ENCODE data around the gene PHACTR1. TPM values are rescaled to one million over a fixed set of nuclear protein-coding genes. Genes with fewer than 3 reads are reported as not detected.
A peak's percentile ranks its signal among the peaks of the same experiment; 100 is the strongest.

The PHACTR1 gene
- total RNA-seq, 1 donor from 2014 or later, result 8.5 TPM

DNA sequence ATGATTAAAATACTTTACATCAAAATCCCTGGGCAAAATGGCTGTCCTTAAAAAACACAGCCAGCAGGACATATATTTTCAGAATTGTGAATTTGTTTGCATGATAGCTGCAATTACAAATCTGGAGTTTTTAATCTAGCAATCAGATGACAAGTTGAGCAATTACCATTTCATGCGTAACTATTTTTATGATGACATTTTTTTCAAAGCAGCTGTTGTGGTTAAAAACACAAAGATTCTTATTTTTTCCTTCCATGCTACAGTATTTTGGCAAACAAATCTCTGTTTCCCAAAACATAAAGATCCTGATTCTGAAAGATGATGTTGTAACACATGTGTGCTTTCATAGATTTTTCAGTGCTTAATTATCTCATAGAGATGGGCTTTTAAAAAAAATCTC is 90.2 kb downstream of the PHACTR1 start:
- DNase-seq (ENCODE audit: low read depth) (no peak), FAIRE-seq (no peak)
- H3K36me3 Mint-ChIP-seq (ENCODE audit: low read depth, unreplicated experiment), result no peaks in the 10 kb centered on the region
- H3K4me3 ChIP-seq (ENCODE audit: insufficient read depth, low read depth, low read length), result no peak overlapping the region
- no peaks in the 10 kb centered on the region for H3K9me3 Mint-ChIP-seq (ENCODE audit: unreplicated experiment)
- H3K36me3 ChIP-seq (ENCODE audit: insufficient read depth, low read length), result no peaks in the 10 kb centered on the region
- H4K20me1 ChIP-seq (ENCODE audit: insufficient read depth, low read length), result no peaks in the 10 kb centered on the region
- no peak overlapping the region for H3K27ac Mint-ChIP-seq (ENCODE audit: unreplicated experiment)
- no peaks in the 10 kb centered on the region for H3K79me2 ChIP-seq (ENCODE audit: insufficient read depth, low read length)
- H3K27me3 Mint-ChIP-seq (ENCODE audit: low read depth, unreplicated experiment), result no peaks in the 10 kb centered on the region
- H3K9me3 ChIP-seq (ENCODE audit: insufficient read depth, low read depth, low read length), result no peaks in the 10 kb centered on the region
- no peak overlapping the region for H3K27ac ChIP-seq (ENCODE audit: low read depth, low read length)
- H3K4me1 ChIP-seq (ENCODE audit: insufficient read depth, low read length), result no peaks in the 10 kb centered on the region
- no peaks in the 10 kb centered on the region for H3K27me3 ChIP-seq (ENCODE audit: insufficient read depth, low read length)
- H3K4me1 Mint-ChIP-seq (ENCODE audit: low read depth, unreplicated experiment), result peaks cover 8% of the 10 kb centered on the region
- no peak overlapping the region for H3K4me2 ChIP-seq (ENCODE audit: low read length)
- TF ChIP-seq, protein P1, sequence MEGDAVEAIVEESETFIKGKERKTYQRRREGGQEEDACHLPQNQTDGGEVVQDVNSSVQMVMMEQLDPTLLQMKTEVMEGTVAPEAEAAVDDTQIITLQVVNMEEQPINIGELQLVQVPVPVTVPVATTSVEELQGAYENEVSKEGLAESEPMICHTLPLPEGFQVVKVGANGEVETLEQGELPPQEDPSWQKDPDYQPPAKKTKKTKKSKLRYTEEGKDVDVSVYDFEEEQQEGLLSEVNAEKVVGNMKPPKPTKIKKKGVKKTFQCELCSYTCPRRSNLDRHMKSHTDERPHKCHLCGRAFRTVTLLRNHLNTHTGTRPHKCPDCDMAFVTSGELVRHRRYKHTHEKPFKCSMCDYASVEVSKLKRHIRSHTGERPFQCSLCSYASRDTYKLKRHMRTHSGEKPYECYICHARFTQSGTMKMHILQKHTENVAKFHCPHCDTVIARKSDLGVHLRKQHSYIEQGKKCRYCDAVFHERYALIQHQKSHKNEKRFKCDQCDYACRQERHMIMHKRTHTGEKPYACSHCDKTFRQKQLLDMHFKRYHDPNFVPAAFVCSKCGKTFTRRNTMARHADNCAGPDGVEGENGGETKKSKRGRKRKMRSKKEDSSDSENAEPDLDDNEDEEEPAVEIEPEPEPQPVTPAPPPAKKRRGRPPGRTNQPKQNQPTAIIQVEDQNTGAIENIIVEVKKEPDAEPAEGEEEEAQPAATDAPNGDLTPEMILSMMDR (IDR thresholded peaks at IDR 0.05; ENCODE audit: insufficient read depth, low read depth, low read length), result no peak
- TF ChIP-seq EZH2 (IDR thresholded peaks at IDR 0.05; ENCODE audit: insufficient read depth, low read length), result no peak
- H3K9ac ChIP-seq (ENCODE audit: low read length), result no peak overlapping the region
- no peak overlapping the region for H3K4me3 Mint-ChIP-seq (ENCODE audit: unreplicated experiment)
- H2AFZ ChIP-seq (ENCODE audit: low read depth, low read length), result no peak overlapping the region

DNA sequence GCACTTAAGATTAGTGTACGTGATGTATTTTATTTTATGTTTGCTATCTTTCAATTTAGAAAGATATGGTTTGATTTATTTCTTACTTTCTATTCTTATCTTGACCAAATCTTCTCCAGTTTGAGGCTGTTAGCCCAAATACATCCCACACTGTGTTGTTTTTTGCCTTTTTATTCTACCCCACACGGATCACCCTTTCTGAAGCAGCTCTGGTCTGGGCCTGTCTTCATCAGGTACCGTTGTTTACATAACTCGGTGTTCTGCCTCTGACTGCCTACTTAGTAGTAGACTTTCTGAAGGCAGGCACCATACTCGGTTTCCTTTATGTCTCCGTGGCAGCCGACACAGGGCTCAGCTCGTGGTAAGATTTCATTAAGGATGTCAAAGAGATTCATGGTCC is 95.0 kb downstream of the PHACTR1 start:
- no peak overlapping the region for H3K4me2 ChIP-seq (ENCODE audit: low read length)
- no peak for DNase-seq (ENCODE audit: low read depth)
- no peaks in the 10 kb centered on the region for H3K36me3 ChIP-seq (ENCODE audit: insufficient read depth, low read length)
- no peak overlapping the region for H3K4me3 ChIP-seq (ENCODE audit: insufficient read depth, low read depth, low read length)
- H3K27me3 Mint-ChIP-seq (ENCODE audit: low read depth, unreplicated experiment), result no peaks in the 10 kb centered on the region
- no peak overlapping the region for H3K4me3 Mint-ChIP-seq (ENCODE audit: unreplicated experiment)
- no peaks in the 10 kb centered on the region for H3K27me3 ChIP-seq (ENCODE audit: insufficient read depth, low read length)
- H3K27ac Mint-ChIP-seq (ENCODE audit: unreplicated experiment), result no peak overlapping the region
- no peaks in the 10 kb centered on the region for H3K79me2 ChIP-seq (ENCODE audit: insufficient read depth, low read length)
- no peak for FAIRE-seq
- H3K9me3 Mint-ChIP-seq (ENCODE audit: unreplicated experiment), result peaks cover 2% of the 10 kb centered on the region
- H3K4me1 ChIP-seq (ENCODE audit: insufficient read depth, low read length), result peaks cover 5% of the 10 kb centered on the region
- H3K9ac ChIP-seq (ENCODE audit: low read length), result no peak overlapping the region
- no peak overlapping the region for H2AFZ ChIP-seq (ENCODE audit: low read depth, low read length)
- no peaks in the 10 kb centered on the region for H4K20me1 ChIP-seq (ENCODE audit: insufficient read depth, low read length)
- H3K9me3 ChIP-seq (ENCODE audit: insufficient read depth, low read depth, low read length), result no peaks in the 10 kb centered on the region
- H3K4me1 Mint-ChIP-seq (ENCODE audit: low read depth, unreplicated experiment), result peaks cover 16% of the 10 kb centered on the region
- no peak for TF ChIP-seq EZH2 (IDR thresholded peaks at IDR 0.05; ENCODE audit: insufficient read depth, low read length)
- TF ChIP-seq, protein P1 (IDR thresholded peaks at IDR 0.05; ENCODE audit: insufficient read depth, low read depth, low read length), result no peak
- no peaks in the 10 kb centered on the region for H3K36me3 Mint-ChIP-seq (ENCODE audit: low read depth, unreplicated experiment)
- no peak overlapping the region for H3K27ac ChIP-seq (ENCODE audit: low read depth, low read length)

DNA sequence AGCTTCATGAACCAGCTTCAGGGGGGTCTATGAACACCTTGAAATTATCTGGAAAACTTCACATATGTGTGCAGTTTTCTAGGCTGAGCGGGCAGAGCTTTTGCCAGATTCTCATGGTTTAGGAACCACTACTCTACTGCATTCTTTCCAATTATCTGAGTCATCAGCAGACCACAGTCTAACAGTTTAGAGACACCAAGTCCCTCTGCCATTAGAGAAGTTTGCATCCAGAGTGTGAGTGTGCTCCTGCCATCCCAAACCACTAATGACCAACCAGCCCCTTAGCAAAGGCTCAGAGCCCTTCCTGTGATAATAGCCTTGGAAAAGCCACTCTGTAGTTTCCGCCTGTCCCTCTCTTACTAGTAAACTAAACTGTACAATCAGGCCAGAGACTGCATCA is 96.8 kb downstream of the PHACTR1 start:
- TF ChIP-seq EZH2 (IDR thresholded peaks at IDR 0.05; ENCODE audit: insufficient read depth, low read length), result no peak
- TF ChIP-seq, protein P1 (IDR thresholded peaks at IDR 0.05; ENCODE audit: insufficient read depth, low read depth, low read length), result no peak
- peak overlapping the region; percentile 7 for H3K27ac Mint-ChIP-seq (ENCODE audit: unreplicated experiment)
- Histone ChIP-seq H4K20me1 (ENCODE audit: insufficient read depth, low read length) (no peaks in the 10 kb centered on the region), H3K36me3 (ENCODE audit: insufficient read depth, low read length) (no peaks in the 10 kb centered on the region), H3K27ac (ENCODE audit: low read depth, low read length) (no peak overlapping the region), H3K9ac (ENCODE audit: low read length) (no peak overlapping the region), H2AFZ (ENCODE audit: low read depth, low read length) (no peak overlapping the region), H3K4me1 (ENCODE audit: insufficient read depth, low read length) (peaks cover 5% of the 10 kb centered on the region), H3K79me2 (ENCODE audit: insufficient read depth, low read length) (no peaks in the 10 kb centered on the region), H3K9me3 (ENCODE audit: insufficient read depth, low read depth, low read length) (no peaks in the 10 kb centered on the region), H3K4me3 (ENCODE audit: insufficient read depth, low read depth, low read length) (no peak overlapping the region), H3K4me2 (ENCODE audit: low read length) (no peak overlapping the region), H3K27me3 (ENCODE audit: insufficient read depth, low read length) (no peaks in the 10 kb centered on the region)
- peak; percentile 73 for FAIRE-seq
- peaks cover 2% of the 10 kb centered on the region for H3K9me3 Mint-ChIP-seq (ENCODE audit: unreplicated experiment)
- H3K4me3 Mint-ChIP-seq (ENCODE audit: unreplicated experiment), result no peak overlapping the region
- peak; percentile 85 for DNase-seq (ENCODE audit: low read depth)
- H3K27me3 Mint-ChIP-seq (ENCODE audit: low read depth, unreplicated experiment), result no peaks in the 10 kb centered on the region
- H3K4me1 Mint-ChIP-seq (ENCODE audit: low read depth, unreplicated experiment), result peaks cover 18% of the 10 kb centered on the region
- H3K36me3 Mint-ChIP-seq (ENCODE audit: low read depth, unreplicated experiment), result no peaks in the 10 kb centered on the region

Data from astrocyte (in vitro differentiated cells and primary cell).